Limb (tissue), 2 donors: ENCODE results near the gene FKTN.
A peak's percentile ranks its signal among the peaks of the same experiment; 100 is the strongest.
"Not testable (repeated sequence)": the region's sequence is repeated elsewhere in the genome, so short reads cannot be mapped to it uniquely, and the experiment has no call there.

Source experiments
- DNase-seq, 2 donors: peaks; one replicate each; pipeline ENCODE4 v3.0.0-alpha.2; 2016; ENCODE audit errors: extremely low spot score in 2 of 2

The FKTN gene

DNA sequence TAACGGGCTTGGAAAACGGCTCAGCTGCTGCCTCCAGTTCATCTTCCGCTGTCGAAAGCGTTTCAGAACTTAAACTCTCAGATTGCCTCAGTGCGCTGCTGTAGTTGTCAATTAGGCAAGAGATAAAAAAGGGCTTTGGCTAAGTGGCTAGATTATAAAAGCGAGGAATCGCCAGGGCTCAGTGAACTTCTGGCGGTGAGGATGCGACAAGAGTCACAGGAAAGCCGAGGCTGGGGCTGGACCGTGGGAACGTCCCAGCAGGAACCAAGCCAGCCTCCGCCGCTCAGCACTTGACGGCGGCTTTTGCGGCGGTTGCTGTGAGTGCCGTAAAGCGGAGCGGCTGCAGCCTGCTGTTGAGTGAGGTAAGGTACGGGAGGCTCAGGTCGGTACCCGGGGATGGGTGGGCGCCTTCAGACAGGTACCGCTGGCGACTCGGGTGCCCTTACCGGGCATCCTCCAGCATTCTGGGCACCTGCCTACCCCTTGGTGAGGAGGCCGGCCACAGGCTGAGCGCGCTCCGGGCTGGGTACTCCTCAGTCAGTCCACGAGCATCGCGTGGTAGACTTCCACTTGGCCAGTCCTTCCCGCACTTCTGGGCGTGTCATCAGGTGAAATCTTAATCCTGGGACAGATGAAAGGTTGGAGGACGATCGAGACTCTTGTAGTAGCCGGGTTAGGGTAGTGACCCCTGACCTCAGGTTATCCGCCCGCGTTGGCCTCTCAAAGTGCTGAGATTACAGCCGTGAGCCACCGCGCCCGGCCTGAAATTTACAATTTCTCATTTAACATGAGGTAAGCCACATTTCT is at the start of gene FKTN:
Gene FKTN, plus strand, starts transcription at position 328 of the 807 bp plus-strand sequence. CDS start 16,902 bp downstream, outside the sequence.
- peak; percentile 91 to 92 for DNase-seq

DNA sequence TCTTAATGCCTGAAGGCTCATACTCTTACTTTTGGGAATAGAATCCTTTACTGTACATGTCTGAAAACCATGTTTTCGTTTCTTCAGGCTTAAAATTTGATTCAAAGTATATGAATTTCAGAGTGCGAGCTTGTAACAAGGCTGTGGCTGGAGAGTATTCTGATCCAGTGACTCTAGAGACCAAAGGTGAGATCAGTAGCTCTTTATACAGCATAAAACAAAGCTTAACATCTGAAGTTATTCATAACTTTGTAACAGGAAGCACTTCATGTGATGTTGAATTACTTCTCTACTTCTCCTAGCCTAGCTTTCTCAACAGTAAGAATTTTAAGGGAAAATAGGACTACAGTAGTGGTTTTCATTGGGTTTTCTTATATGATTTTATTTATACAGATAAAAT is 49.4 kb upstream of the FKTN start:
- DNase-seq = no peak

DNA sequence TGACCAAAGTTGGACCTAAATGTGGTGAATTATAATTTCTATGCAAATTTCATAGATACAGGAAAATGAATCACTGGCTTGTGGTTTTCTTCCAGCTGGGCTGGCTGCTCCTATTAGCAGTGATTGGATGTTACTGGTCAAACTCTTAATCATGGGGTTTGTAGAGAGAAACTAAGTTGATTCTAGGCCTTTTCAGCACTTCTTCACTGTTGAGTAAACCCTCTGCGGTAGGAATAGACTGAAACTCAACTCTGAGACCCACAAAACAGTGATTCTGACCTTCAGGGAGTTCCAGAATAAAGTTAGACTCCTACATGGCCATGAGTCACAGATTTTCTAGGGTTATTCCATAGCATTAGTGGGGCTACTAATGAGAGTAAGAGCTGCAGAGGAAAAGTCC is 47.9 kb upstream of the FKTN start:
- no peak for DNase-seq

DNA sequence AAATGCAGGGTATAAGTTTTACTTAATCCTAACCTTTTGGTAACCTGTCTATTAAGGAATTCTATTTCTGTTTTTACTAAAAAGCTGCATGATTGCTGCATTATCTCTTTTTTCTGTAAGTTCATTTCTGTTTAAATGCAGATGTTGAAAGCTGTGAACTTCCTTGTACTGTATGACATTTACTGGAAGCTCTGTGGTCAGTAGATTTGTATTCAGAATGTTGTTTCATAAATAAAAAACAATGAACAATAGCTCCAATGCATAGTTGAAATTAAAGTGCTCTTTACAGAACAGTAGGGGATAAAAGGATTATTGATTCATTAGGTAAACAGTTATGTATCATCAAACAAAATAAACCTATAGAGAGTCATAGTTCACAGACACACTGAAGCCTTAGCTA is 46.5 kb upstream of the FKTN start:
- DNase-seq = no peak

DNA sequence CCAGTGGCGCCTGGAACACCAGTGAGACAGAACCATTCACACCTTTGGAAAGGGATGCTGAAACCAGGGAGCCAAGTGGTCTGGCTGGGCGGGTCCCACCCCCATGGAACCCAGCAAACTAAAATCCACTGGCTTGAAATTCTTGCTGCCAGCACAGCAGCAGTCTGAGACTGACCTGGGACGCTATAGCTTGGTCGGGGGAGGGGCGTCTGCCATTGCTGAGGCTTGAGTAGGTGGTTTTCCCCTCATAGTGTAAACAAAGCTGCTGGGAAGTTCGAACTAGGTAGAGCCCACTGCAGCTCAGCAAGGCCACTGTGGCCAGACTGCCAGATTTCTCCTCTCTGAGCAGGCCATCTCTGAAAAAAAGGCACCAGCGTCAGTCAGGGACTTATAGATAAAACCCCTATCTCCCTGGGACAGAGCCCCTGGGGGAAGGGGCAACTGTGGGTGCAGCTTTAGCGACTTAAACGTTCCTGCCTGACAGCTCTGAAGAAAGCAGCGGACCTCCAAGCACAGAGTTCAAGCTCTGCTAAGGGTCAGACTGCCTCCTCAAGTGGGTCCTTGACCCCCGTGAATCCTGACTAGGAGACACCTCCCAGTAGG is 42.0 kb upstream of the FKTN start:
- DNase-seq = no peak

DNA sequence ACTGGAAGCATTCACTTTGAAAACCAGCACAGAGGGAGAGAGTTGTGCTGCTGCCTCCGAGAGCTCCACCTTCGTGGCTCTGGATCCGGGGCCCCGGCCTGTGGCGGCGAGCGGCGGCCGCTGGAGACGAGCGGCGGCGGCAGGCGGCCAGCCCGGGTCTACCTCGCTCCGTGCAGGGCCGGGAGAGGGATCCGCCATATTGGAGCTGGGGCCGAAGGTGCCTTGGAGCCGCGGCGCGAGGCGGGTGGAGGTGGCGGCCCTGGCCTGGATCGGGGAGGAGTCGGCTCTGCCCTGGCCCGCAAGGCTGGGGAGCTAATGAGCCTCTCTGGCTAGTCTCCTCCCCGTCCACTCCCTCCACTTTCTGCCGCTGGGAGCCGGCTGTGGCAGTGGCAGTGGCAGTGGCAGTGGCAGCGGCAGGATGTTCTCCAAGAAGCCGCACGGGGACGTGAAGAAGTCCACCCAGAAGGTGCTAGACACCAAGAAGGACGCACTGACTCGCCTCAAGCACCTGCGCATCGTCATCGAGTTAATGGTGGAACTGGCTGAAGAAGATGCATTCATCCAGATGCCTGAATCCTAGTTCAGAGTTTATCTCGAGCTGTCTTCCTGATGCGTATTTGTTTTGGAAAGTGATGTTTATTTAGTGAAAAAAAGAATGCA is 38.1 kb upstream of the FKTN start:
- peak in 1 of 2 donors; percentile 38 for DNase-seq

DNA sequence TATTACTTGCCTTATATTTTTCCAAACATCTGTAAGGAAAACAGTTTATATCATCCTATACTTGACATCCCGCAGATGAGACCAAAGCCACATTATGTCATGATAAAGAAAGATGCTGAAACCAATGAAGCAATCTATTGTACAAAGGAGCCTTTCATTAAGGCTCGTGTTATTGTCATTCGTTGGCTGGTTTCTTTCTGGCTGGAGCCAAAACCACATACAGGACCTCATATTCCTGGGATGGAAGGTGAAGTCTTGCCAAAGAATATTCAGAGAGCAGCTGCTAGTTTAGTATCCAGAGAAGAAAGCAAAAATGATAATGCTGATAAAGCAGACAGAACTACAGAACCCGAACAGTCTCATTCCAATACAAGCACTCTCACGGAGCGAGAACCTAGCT is 36.9 kb upstream of the FKTN start:
- not testable (repeated sequence) for DNase-seq

DNA sequence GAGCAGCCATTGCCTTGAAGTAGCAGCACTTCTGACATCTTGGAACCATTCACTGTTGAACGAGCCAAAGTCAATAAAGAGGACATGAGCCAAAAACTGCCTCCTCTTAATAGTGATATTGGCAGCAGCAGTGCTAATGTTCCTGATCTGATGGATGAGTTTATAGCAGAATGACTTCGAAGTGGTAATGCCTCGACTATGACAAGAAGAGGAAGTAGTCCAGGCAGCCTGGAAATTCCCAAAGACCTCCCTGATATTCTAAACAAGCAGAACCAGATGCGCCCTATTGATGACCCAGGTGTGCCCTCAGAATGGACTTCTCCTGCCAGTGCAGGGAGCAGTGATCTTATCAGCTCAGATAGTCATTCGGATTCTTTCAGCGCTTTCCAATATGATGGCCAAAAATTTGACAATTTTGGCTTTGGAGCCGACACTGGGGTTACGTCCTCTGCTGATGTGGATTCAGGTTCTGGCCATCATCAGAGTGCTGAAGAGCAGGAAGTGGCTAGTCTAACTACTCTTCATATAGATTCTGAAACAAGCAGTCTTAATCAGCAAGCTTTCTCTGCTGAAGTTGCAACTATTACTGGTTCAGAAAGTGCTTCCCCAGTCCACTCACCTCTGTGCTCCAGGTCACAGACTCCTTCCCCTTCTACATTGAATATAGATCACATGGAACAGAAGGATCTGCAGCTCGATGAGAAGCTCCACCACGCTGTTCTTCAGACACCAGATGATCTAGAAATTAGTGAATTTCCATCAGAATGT is 35.1 kb upstream of the FKTN start:
- DNase-seq = not testable (repeated sequence)

DNA sequence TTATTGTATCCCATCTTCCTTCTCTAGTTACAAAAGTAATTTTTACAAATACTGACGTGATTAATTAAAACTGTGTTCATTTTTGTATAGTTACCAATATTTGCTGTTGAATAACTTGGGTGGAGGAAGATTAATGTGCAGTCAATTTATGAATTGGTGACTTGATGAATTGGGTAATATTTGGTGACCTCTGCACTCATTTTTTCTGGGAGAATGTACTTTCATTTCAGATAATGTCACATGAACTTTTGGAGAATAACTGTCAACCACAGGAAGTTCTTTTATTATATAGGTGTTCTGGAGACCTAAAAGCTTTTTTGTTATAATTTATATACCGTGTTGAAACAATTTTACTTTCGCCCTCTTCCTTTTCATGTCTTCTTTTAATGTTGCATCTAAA is 26.4 kb upstream of the FKTN start:
- no peak for DNase-seq

DNA sequence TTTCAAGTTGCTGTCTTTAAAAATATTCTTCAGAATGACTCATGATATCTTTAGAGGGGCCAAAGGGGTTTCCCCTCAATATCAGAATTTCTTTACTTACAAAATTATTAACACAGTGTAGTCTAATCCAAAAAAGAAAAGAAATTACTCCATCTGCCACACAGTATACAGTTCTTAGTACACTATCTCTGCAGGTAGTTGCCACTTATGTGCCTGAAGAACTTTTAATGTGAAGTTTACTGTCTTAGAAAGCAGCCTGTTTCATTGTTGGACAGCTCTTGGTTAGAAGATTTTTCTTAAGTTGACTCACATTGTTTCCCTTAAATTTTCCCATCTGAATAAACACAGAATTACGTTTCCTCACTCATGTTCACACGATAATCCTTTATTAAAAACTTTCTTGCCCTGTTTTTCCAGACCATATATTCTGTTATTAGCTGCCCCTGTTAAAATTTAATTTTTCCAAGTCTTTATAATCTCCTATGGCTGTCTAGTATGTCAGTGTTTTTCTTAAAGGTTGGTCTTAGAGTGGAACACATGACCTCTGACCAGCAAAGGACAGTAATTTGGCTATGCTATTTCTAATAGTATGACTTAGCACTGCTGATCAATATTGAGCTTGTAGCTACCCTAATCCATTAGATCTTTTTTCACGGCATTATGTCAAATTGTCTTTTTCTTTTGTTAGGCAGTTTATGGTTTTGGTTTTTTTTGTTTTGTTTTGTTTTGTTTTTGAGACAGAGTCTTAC is 21.8 kb upstream of the FKTN start:
- DNase-seq = no peak

DNA sequence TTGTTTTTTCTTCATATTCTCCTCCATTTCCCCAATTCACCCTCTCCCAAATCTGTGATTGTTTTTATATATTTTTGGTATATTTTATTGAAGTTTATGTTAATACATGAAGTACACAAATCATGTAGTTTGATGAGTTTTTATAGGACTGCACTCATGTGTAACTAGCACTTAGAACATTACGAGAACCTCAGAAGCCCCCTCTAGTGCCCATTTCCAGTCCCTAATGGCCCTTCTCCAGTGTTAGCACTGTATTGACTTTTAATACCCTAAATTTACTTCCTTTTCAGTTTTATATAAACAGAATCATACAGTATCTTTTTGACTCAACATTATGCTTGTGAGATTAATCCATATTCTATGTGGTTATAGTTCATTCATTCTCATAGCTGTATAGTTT is 18.5 kb upstream of the FKTN start:
- no peak for DNase-seq

DNA sequence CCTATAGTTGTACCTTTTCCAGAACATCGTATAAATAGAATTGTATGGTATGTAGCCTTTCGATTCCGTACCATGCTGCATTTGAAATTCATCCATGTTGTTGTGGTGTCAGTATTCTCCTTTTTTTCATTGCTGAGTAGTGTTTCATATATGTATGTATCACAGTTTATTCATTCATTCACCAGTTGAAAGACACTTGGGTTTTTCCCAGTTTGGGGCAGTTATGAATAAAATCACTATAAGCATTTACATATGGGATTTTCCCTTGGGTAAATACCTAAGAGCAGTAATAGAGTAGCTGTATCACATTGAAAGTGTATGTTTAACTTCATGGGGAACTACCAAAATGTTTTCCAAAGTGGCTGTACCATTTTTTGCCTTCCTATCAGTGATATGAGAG is 16.1 kb upstream of the FKTN start:
- no peak for DNase-seq

DNA sequence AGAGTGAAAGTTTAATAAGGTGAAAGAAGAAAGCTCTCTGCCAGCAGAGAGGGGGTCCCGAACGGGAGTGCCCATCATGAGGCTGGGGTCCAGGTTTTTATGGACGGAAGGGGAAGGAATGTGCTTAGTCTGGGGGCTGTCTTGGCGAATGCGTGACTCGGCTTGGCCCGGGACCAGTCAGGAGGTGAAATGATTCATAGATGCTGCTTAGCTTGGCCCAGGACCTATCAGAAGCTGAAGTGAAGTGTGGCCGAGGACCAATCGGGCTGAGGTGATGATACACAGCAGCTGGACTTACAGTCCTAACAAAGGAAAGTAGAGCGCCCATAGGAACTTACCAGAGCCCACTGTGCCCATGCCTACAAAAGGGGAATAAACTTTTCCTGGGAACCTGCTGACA is 3.9 kb upstream of the FKTN start:
- no peak for DNase-seq

DNA sequence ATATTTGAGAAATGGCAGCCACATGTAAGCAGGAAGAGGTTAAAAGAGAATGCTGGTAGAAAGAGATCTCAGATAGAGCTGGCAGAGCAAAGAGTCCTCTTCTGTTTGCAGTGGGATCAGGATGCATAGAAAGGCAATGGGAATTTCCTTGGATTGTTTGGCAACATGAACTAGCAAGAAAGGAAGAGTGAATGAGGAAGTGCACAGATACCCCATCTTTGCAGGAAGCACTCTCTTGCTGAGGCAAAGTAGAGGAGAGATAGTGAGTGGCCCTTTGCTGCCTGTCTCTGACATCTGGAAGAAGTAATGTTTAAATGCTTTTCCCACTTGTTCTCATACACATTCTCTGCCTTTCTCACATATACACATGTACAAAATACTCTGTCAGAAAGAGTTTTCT is 14.5 kb downstream of the FKTN start:
- DNase-seq = no peak

DNA sequence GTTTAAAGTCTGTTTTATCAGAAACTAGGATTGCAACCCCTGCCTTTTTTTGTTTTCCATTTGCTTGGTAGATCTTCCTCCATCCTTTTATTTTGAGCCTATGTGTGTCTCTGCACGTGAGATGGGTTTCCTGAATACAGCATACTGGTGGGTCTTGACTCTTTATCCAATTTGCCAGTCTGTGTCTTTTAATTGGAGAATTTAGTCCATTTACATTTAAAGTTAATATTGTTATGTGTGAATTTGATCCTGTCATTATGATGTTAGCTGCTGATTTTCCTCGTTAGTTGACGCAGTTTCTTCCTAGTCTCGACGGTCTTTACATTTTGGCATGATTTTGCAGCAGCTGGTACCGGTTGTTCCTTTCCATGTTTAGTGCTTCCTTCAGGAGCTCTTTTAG is 22.0 kb downstream of the FKTN start:
- DNase-seq = not testable (repeated sequence)

DNA sequence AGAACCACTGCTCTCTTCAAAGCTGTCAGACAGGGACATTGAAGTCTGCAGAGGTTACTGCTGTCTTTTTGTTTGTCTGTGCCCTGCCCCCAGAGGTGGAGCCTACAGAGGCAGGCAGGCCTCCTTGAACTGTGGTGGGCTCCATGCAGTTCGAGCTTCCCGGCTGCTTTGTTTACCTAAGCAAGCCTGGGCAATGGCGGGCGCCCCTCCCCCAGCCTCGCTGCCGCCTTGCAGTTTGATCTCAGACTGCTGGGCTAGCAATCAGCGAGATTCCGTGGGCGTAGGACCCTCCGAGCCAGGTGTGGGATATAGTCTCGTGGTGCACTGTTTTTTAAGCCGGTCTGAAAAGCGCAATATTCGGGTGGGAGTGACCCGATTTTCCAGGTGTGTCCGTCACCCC is 23.6 kb downstream of the FKTN start:
- not testable (repeated sequence) for DNase-seq

DNA sequence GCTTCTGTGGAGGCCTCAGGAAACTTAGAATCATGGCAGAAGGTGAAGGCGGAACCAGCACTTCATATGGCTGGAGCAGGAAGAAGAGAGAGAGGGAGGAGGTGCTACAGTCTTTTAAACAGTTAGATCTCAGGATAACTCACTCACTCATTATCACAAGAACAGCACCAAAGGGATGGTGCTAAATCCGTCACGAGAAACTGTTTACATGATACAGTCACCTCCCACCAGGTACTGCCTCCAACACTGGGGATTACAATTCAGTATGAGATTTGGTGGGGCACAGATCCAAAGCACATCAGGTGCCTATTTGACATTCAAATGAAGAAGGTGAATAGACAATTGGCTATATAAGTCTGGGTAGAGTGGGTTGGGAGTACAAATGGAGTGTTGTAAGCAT is 35.2 kb downstream of the FKTN start:
- DNase-seq = no peak

DNA sequence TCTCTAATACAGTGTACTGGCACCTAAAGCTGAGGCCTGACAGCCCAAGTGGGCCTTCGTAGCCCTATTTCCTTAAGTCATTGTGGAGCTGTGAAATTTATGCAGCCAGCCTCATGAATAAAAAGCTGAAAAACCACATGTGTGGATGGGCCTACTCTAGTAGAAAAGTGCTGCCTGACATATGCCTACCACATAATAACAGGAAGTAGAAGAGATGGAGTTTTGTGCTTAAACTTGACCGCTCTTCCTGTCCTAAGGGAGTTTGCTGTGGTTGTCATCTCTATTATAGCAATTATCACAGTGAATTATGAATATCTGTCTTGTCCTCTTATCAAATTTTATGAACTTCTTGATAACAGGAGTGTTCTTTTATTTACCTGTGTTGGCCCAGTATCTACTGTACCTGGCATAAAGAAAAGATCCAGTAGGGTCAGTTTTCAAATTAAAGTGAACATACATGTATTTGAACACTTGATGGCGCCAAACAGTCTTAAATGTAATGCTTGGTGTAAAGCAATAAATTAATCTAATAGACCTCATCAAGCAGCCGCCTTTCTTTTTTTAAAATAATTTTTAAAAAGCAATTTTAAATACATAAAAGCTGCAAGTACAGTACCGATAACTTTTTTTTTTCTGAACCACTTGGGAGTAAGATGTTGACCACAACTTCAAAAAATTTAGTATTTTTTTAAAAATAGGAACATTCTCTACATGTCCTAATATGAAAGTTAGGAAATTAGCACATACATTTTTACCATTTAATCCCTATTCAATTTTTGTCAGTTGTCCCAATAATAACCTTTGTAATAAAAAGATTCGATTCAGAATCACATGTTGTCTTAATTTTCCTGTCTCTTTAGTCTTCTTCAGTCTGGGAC is 51.0 kb downstream of the FKTN start:
- DNase-seq = peak in 1 of 2 donors; percentile 76

DNA sequence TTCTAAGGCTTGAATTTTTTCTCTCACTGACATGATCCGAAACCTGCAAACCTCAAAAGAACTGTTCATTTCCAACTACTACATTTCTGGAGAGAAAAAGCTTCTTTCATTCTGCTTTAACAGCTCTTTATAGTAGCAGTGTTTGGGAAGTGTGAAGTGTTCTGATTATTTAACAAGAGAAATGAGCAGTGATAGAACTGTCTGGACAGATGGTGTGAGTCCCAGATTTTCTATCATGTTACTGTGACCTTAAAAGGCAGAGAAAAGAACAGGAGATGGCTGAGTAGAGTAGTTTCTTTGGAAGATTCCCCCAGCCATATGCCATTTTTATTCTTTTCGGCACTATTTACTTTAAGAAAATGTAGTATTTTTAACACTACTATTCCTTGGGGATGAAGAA is 63.1 kb downstream of the FKTN start:
- DNase-seq = no peak

DNA sequence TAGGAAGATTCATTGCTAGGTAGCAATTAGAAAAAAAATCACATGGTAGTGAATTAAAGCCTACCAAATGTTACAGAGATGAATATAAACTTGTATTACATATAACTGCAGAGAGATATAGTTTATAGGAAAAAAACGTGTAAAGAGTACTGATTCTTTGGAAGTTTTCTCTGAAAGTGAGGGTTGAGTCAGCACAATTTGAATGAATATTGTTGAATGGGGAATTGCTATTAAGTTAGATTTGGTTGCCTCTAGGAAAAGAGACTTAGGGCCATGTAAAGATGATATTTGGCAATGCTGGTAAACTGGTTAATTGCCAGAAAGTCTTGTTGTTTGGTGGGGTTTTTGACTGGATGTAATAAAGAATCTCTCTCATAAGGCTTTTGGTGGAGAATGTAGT is 67.2 kb downstream of the FKTN start:
- no peak for DNase-seq
